ENCODE data around the gene ANKMY1. TPM values are rescaled to one million over a fixed set of nuclear protein-coding genes. Genes with fewer than 3 reads are reported as not detected.

ANKMY1 gene
- total RNA-seq, 6 experiments from 2014 or later, result 6.6 to 11.0 (median 9.0) TPM

DNA sequence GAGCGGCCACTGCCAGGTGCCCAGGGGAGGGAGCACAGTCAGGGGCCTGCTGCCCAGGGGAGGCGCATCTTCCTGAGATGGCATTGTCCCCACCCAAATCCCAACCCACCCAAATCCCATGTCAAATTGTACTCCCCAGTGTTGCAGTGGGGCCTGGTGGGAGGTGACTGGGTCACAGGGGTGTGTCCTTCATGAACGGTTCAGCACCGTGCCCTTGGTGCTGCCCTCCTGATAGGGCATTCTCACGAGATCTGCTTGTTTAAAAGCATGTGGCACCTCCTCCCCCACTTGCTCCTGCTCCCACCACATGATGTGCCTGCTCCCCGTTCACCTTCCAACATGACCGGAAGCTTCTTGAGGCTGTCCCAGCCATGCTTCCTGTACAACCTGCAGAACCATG lies 27.6 kb downstream of the ANKMY1 start:
- H3K4me1 ChIP-seq, result no peaks in the 10 kb centered on the region
- H3K9me3 ChIP-seq, result peaks cover 0 to 3% (median 0%) of the 10 kb centered on the region in 4 donors
- H3K27me3 ChIP-seq, result no peaks in the 10 kb centered on the region
- H3K4me3 ChIP-seq, result no peak overlapping the region
- DNase-seq, result no peak
- ATAC-seq, result no peak
- no peak overlapping the region for H3K27ac ChIP-seq
- H3K36me3 ChIP-seq, result no peaks in the 10 kb centered on the region
- intact Hi-C loops (cut with DNase I), result no loop called here
- no peak for TF ChIP-seq POLR2A (IDR thresholded peaks at IDR 0.05)
- TF ChIP-seq, protein P1, sequence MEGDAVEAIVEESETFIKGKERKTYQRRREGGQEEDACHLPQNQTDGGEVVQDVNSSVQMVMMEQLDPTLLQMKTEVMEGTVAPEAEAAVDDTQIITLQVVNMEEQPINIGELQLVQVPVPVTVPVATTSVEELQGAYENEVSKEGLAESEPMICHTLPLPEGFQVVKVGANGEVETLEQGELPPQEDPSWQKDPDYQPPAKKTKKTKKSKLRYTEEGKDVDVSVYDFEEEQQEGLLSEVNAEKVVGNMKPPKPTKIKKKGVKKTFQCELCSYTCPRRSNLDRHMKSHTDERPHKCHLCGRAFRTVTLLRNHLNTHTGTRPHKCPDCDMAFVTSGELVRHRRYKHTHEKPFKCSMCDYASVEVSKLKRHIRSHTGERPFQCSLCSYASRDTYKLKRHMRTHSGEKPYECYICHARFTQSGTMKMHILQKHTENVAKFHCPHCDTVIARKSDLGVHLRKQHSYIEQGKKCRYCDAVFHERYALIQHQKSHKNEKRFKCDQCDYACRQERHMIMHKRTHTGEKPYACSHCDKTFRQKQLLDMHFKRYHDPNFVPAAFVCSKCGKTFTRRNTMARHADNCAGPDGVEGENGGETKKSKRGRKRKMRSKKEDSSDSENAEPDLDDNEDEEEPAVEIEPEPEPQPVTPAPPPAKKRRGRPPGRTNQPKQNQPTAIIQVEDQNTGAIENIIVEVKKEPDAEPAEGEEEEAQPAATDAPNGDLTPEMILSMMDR (IDR thresholded peaks at IDR 0.05), result no peak
- 100% methylated on average over 5 of the region's 7 CpGs for WGBS (ENCODE audit: insufficient coverage, low coverage, low lambda C conversion rate, missing lambda C conversion rate)

- no peak for TF ChIP-seq POLR2A (IDR thresholded peaks at IDR 0.05)
- TF ChIP-seq, protein P1 (IDR thresholded peaks at IDR 0.05), result no peak
- Histone ChIP-seq H3K4me3 (no peak overlapping the region), H3K9me3 (peaks cover 0 to 3% (median 0%) of the 10 kb centered on the region in 4 donors), H3K4me1 (no peaks in the 10 kb centered on the region), H3K36me3 (no peaks in the 10 kb centered on the region), H3K27me3 (no peaks in the 10 kb centered on the region), H3K27ac (no peak overlapping the region)
- intact Hi-C loops (cut with DNase I), result no loop called here
- DNase-seq (no peak), ATAC-seq (peak in 1 of 4 donors; percentile 26)
- 97% methylated on average over 9 of the region's 16 CpGs for WGBS (ENCODE audit: insufficient coverage, low coverage, low lambda C conversion rate, missing lambda C conversion rate)
Observed at GRCh38 chr2:240529344-240529999, 28.3 kb downstream of the ANKMY1 start.

GRCh38 chr2:240528406-240529040 lies 29.3 kb downstream of the ANKMY1 start:
- Histone ChIP-seq H3K4me3 (no peak overlapping the region), H3K9me3 (peaks cover 0 to 3% (median 0%) of the 10 kb centered on the region in 4 donors), H3K4me1 (no peaks in the 10 kb centered on the region), H3K27me3 (no peaks in the 10 kb centered on the region), H3K27ac (no peak overlapping the region), H3K36me3 (no peaks in the 10 kb centered on the region)
- WGBS (ENCODE audit: insufficient coverage, low coverage, low lambda C conversion rate, missing lambda C conversion rate), result 100% methylated on average over 3 of the region's 13 CpGs
- ATAC-seq (no peak), DNase-seq (no peak)
- TF ChIP-seq POLR2A (IDR thresholded peaks at IDR 0.05), result no peak
- TF ChIP-seq, protein P1 (IDR thresholded peaks at IDR 0.05), result no peak
- intact Hi-C loops (cut with DNase I), result no loop called here

DNA sequence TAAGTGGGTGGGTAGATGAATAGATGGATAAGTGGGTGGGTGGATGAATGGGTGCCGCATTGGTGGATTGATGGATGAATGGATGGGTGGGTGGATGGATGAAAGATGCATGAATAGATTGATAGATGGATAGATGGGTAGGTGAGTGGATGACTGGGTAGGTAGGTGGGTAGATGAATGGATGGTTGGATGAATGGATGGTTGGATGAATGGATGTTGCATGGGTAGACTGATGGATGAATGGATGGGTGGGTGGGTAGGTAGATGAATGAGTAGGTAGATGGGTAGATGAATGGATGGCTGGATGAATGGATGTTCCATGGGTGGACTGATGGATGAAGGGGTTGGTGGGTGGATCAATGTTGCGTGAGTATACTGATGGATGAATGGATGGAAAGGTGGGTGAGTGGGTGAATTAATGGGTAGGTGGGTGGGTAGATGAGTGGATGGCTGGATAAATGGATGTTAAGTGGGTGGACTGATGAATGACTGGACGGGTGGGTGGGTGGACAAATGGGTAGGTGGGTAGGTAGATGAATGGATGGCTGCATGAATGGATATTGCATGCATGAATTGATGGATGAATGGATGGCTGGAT lies 30.5 kb downstream of the ANKMY1 start:
- 73% methylated on average over 3 of the region's 3 CpGs for WGBS (ENCODE audit: insufficient coverage, low coverage, low lambda C conversion rate, missing lambda C conversion rate)
- Histone ChIP-seq H3K27ac (no peak overlapping the region), H3K36me3 (no peaks in the 10 kb centered on the region), H3K4me1 (no peaks in the 10 kb centered on the region), H3K4me3 (no peak overlapping the region), H3K9me3 (peaks cover 0 to under 1% (median 0%) of the 10 kb centered on the region in 4 donors), H3K27me3 (no peaks in the 10 kb centered on the region)
- TF ChIP-seq, protein P1 (IDR thresholded peaks at IDR 0.05), result no peak
- TF ChIP-seq POLR2A (IDR thresholded peaks at IDR 0.05), result no peak
- intact Hi-C loops (cut with DNase I), result no loop called here
- ATAC-seq (no peak), DNase-seq (no peak)
